HCT116 (cell line): ENCODE data around the gene TST. TPM values are rescaled to one million over a fixed set of nuclear protein-coding genes. Genes with fewer than 3 reads are reported as not detected.
A peak's percentile ranks its signal among the peaks of the same experiment; 100 is the strongest.

Experiments used
- ATAC-seq: fragments of 200-7000 bp; cut with Tn5 transposase; 2 replicates; pipeline ENCODE4 v1.9.1; 2020; ENCODE audit warnings: mild to moderate bottlenecking, moderate library complexity
- BruUV-seq: library from RNA; stranded (reverse); fragments of 400-500 nt; replicated peaks from 2 replicates; lab custom pipeline; 2021; lab: Mats Ljungman, UMichigan
- CTCF ChIA-PET: fragments of 300-600 bp; sonication (Branson Sonifier 250); formaldehyde crosslinking; loops from one replicate; lab custom pipeline; 2021; ENCODE audit warnings: antibody characterized with exemption; lab: Charles Lee
- POLR2A ChIA-PET: fragments of 300-600, 350-600 bp; sonication (Branson Sonifier 250); formaldehyde crosslinking; loops from one replicate; lab custom pipeline; 2021; ENCODE audit warnings: antibody characterized with exemption; lab: Charles Lee
- RAD21 ChIA-PET, 2 experiments: fragments of 300-600 bp; sonication (Branson Sonifier 250); formaldehyde crosslinking; loops; one replicate each; lab custom pipeline; 2023; ENCODE audit warnings: low total read pairs in 2 of 2; ENCODE audit not compliant: uncharacterized antibody in 2 of 2, unreplicated experiment in 2 of 2, low non-redundant PET in 1 of 2; lab: Charles Lee
- DNase-seq: peaks from one replicate; pipeline ENCODE4 v3.0.0-alpha.2; 2010; ENCODE audit warnings: low read depth, low spot score
- H2AFZ ChIP-seq: fragments of 200-600 bp; shearing (Covaris generic), sonication (generic); 2 replicates; pipeline ENCODE4 v1.6.1; 2017; ENCODE audit warnings: low read depth, mixed run types, mixed read lengths, antibody characterized with exemption, low read length; ENCODE audit not compliant: poor library complexity, severe bottlenecking
- H3K27ac ChIP-seq: 2 replicates; pipeline ENCODE4 v1.5.1; 2012; ENCODE audit warnings: low read depth, low read length
- H3K27me3 ChIP-seq: fragments of 200-600 bp; sonication (generic); 2 replicates; pipeline ENCODE4 v1.6.1; 2016; ENCODE audit warnings: mixed run types, low read length, mixed read lengths; ENCODE audit not compliant: insufficient read depth
- H3K36me3 ChIP-seq, 2 experiments: fragments of 200-500 bp in 1 of 2; fragments of 200-600 bp in 1 of 2; sonication (Bioruptor generic) in 1 of 2; sonication (generic) in 1 of 2; 2 replicates each; pipeline versions ENCODE4 v1.5.1 to v1.6.1; 2014 to 2016; ENCODE audit warnings: low read length in 2 of 2, inconsistent platforms in 1 of 2, mixed read lengths in 1 of 2, mixed run types in 1 of 2; ENCODE audit not compliant: insufficient read depth in 2 of 2, control insufficient read depth in 1 of 2
- H3K4me1 ChIP-seq, 2 experiments: fragments of 200-600 bp in 1 of 2; sonication (generic) in 1 of 2; 2 replicates each; pipeline versions ENCODE4 v1.5.1 to v1.6.1; 2012 to 2017; ENCODE audit warnings: low read length in 2 of 2, inconsistent platforms in 1 of 2, mild to moderate bottlenecking in 1 of 2, mixed read lengths in 1 of 2, mixed run types in 1 of 2, moderate library complexity in 1 of 2; ENCODE audit not compliant: insufficient read depth in 2 of 2, control insufficient read depth in 1 of 2
- H3K4me2 ChIP-seq: fragments of 200-600 bp; sonication (generic); 2 replicates; pipeline ENCODE4 v1.6.1; 2017; ENCODE audit warnings: mixed run types, low read length, mixed read lengths
- H3K4me3 ChIP-seq, 2 experiments: fragments of 200-600 bp in 1 of 2; sonication (generic) in 1 of 2; replicated peaks in 1 of 2; 2 replicates each; pipeline ENCODE4 v1.5.1; 2011 to 2016; ENCODE audit warnings: low read length in 2 of 2, control low read depth in 1 of 2, low read depth in 1 of 2, mild to moderate bottlenecking in 1 of 2, mixed read lengths in 1 of 2, mixed run types in 1 of 2
- H3K79me2 ChIP-seq: fragments of 200-600 bp; sonication (generic); 2 replicates; pipeline ENCODE4 v1.6.1; 2017; ENCODE audit warnings: mild to moderate bottlenecking, mixed run types, low read length, moderate library complexity, mixed read lengths; ENCODE audit not compliant: insufficient read depth
- H3K9ac ChIP-seq: fragments of 200-600 bp; sonication (generic); 2 replicates; pipeline ENCODE4 v1.6.1; 2016; ENCODE audit warnings: low read length, mixed read lengths
- H3K9me2 ChIP-seq: fragments of 200-600 bp; sonication (generic), shearing (Covaris generic); 2 replicates; pipeline ENCODE4 v1.6.1; 2017; ENCODE audit warnings: mixed run types, mild to moderate bottlenecking, moderate library complexity; ENCODE audit not compliant: insufficient read depth
- H3K9me3 ChIP-seq, 2 experiments: fragments of 200-500 bp in 1 of 2; fragments of 200-600 bp in 1 of 2; sonication (Bioruptor generic) in 1 of 2; sonication (generic) in 1 of 2; 2 replicates each; pipeline ENCODE4 v1.6.1; 2014 to 2017; ENCODE audit warnings: low read length in 2 of 2, mixed read lengths in 2 of 2, inconsistent platforms in 1 of 2, low read depth in 1 of 2, mild to moderate bottlenecking in 1 of 2, mixed run types in 1 of 2, moderate library complexity in 1 of 2; ENCODE audit not compliant: control insufficient read depth in 1 of 2, insufficient read depth in 1 of 2
- H4K20me1 ChIP-seq: fragments of 200-600 bp; sonication (generic), shearing (Covaris generic); 2 replicates; pipeline ENCODE4 v1.6.1; 2017; ENCODE audit warnings: mixed run types, mild to moderate bottlenecking, moderate library complexity; ENCODE audit not compliant: insufficient read depth
- ATF3 ChIP-seq: IDR thresholded peaks from 2 replicates; pipeline ENCODE4 v1.6.1; 2012
- CBX3 ChIP-seq: IDR thresholded peaks from 2 replicates; pipeline ENCODE4 v1.6.1; 2012; ENCODE audit warnings: low read depth
- CTCF ChIP-seq, 3 experiments: fragments of 200-600 bp in 1 of 3; sonication (generic) in 1 of 3; IDR thresholded peaks in 2 of 3; conservative IDR thresholded peaks in 1 of 3; 2 replicates each; pipeline ENCODE4 v1.5.1; 2012 to 2017; ENCODE audit warnings: low read depth in 2 of 3, low read length in 2 of 3, antibody characterized with exemption in 1 of 3, borderline replicate concordance in 1 of 3, control low read depth in 1 of 3, mild to moderate bottlenecking in 1 of 3, mixed read lengths in 1 of 3, mixed run types in 1 of 3, moderate library complexity in 1 of 3; ENCODE audit not compliant: insufficient read depth in 1 of 3
- EGR1 ChIP-seq: IDR thresholded peaks from 2 replicates; pipeline ENCODE4 v1.6.1; 2012; ENCODE audit warnings: low read depth
- EZH2 ChIP-seq: fragments of 200-600 bp; sonication (generic); IDR thresholded peaks from 2 replicates; pipeline ENCODE4 v1.6.1; 2017; ENCODE audit warnings: antibody characterized with exemption, mixed run types
- EZH2phosphoT487 ChIP-seq: fragments of 200-600 bp; IDR thresholded peaks from 2 replicates; pipeline ENCODE4 v1.6.1; 2018; ENCODE audit warnings: antibody characterized with exemption, borderline replicate concordance
- JUND ChIP-seq: IDR thresholded peaks from 2 replicates; pipeline ENCODE4 v1.6.1; 2012
- POLR2A ChIP-seq: IDR thresholded peaks from 2 replicates; pipeline ENCODE4 v1.7.0; 2011; ENCODE audit warnings: borderline replicate concordance; ENCODE audit not compliant: insufficient read depth, insufficient read length; ENCODE audit errors: extremely low read depth
- POLR2AphosphoS5 ChIP-seq: IDR thresholded peaks from 2 replicates; pipeline ENCODE4 v1.6.1; 2011; ENCODE audit warnings: mild to moderate bottlenecking, low read depth, low read length, moderate library complexity
- RAD21 ChIP-seq: IDR thresholded peaks from 2 replicates; pipeline ENCODE4 v1.6.1; 2012; ENCODE audit warnings: low read depth, mild to moderate bottlenecking
- SIN3A ChIP-seq: IDR thresholded peaks from 2 replicates; pipeline ENCODE4 v1.6.1; 2012; ENCODE audit warnings: low read depth
- SP1 ChIP-seq: IDR thresholded peaks from 2 replicates; pipeline ENCODE4 v1.6.1; 2012; ENCODE audit warnings: low read depth
- TCF7L2 ChIP-seq: IDR thresholded peaks from 2 replicates; pipeline ENCODE4 v1.7.0; 2011; ENCODE audit warnings: borderline replicate concordance, inconsistent platforms; ENCODE audit not compliant: insufficient read depth, insufficient read length; ENCODE audit errors: extremely low read depth
- intact Hi-C: fragments of 100-400 bp; cut with micrococcal nuclease; formaldehyde crosslinking; loops from 2 replicates; pipeline ENCODE4 v1.10.0; 2022
- total RNA-seq: library from RNA; stranded (reverse); gene quantifications from one replicate; pipeline ENCODE4 v1.2.1, GENCODE V29; 2021; ENCODE audit not compliant: unreplicated experiment
- TF ChIP-seq, protein P1 (sequence below): IDR thresholded peaks from 2 replicates; pipeline ENCODE4 v1.6.1; 2011; ENCODE audit warnings: mild to moderate bottlenecking, low read length, moderate library complexity; ENCODE audit not compliant: insufficient replicate concordance; ENCODE audit errors: extremely low read depth
- TF ChIP-seq, protein P2 (sequence below): IDR thresholded peaks from 2 replicates; pipeline ENCODE4 v1.6.1; 2012

Gene TST
- total RNA-seq, 1 experiment from 2014 or later, result 32.1 TPM

GRCh38 chr22:37050913-37051312, 31.7 kb upstream of the TST start:
- ChIA-PET POLR2A (no interaction called here), RAD21 (no interaction called here), CTCF (interaction anchor here (0.7 to 1.7 kb wide), 3 partner anchors 8 to 405 kb away, joined by 3 to 5 read pairs (median 4); no protein-coding TSS in a partner anchor)
- no peak for DNase-seq
- H3K9me3 ChIP-seq, result no peaks in the 10 kb centered on the region
- intact Hi-C loops, result no loop called here
- TF ChIP-seq, protein P1, sequence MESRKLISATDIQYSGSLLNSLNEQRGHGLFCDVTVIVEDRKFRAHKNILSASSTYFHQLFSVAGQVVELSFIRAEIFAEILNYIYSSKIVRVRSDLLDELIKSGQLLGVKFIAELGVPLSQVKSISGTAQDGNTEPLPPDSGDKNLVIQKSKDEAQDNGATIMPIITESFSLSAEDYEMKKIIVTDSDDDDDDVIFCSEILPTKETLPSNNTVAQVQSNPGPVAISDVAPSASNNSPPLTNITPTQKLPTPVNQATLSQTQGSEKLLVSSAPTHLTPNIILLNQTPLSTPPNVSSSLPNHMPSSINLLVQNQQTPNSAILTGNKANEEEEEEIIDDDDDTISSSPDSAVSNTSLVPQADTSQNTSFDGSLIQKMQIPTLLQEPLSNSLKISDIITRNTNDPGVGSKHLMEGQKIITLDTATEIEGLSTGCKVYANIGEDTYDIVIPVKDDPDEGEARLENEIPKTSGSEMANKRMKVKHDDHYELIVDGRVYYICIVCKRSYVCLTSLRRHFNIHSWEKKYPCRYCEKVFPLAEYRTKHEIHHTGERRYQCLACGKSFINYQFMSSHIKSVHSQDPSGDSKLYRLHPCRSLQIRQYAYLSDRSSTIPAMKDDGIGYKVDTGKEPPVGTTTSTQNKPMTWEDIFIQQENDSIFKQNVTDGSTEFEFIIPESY, result no peak
- TF ChIP-seq POLR2AphosphoS5, result no peak
- TF ChIP-seq CBX3, result no peak
- TF ChIP-seq EZH2, result no peak
- no peak for TF ChIP-seq EZH2phosphoT487
- no peak for TF ChIP-seq SIN3A
- TF ChIP-seq JUND, result no peak
- no peak for TF ChIP-seq RAD21
- TF ChIP-seq TCF7L2, result no peak
- TF ChIP-seq POLR2A, result no peak
- TF ChIP-seq ATF3, result no peak
- TF ChIP-seq, protein P2, sequence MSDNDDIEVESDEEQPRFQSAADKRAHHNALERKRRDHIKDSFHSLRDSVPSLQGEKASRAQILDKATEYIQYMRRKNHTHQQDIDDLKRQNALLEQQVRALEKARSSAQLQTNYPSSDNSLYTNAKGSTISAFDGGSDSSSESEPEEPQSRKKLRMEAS, result no peak
- no peak for TF ChIP-seq SP1
- no peak for TF ChIP-seq CTCF (IDR thresholded peaks at IDR 0.05 in 2 of 3, conservative IDR thresholded peaks at IDR 0.05 in 1 of 3; ENCODE audit: borderline replicate concordance in 1 of 3, insufficient read depth in 1 of 3, low read depth in 2 of 3, low read length in 2 of 3)
- no peak for TF ChIP-seq EGR1
- no peak overlapping the region for H3K9ac ChIP-seq
- no TSS peak for BruUV-seq
- peaks cover 5 to 11% of the 10 kb centered on the region in 2 experiments; a peak in 2 of 4 replicates for H3K4me1 ChIP-seq
- H3K4me2 ChIP-seq, result peak overlapping the region; percentile 86; the same call in 1 of the 2 replicates
- no peak for ATAC-seq
- no peaks in the 10 kb centered on the region for H3K27me3 ChIP-seq
- H2AFZ ChIP-seq, result no peak overlapping the region
- no peaks in the 10 kb centered on the region for H3K79me2 ChIP-seq
- H3K4me3 ChIP-seq, result no peak overlapping the region
- H3K27ac ChIP-seq, result no peak overlapping the region
- no peaks in the 10 kb centered on the region for H3K9me2 ChIP-seq
- no peaks in the 10 kb centered on the region for H3K36me3 ChIP-seq
- H4K20me1 ChIP-seq, result no peaks in the 10 kb centered on the region
